CD4-positive, CD25-positive, alpha-beta regulatory T cell (primary cell): ENCODE data around the gene REEP1. TPM values are rescaled to one million over a fixed set of nuclear protein-coding genes. Genes with fewer than 3 reads are reported as not detected.

ENCODE experiments used
- ATAC-seq, 2 donors: fragments of 150-1000 bp; cut with Tn5 transposase; one replicate each; pipeline ENCODE4 v1.10.0; 2021; ENCODE audit warnings: low read depth in 2 of 2, moderate number of reproducible peaks in 2 of 2, moderate library complexity in 1 of 2
- DNase-seq, 3 donors: peaks; one replicate each; pipeline versions ENCODE4 v3.0.0 to v3.0.0-alpha.2; 2012 to 2022; ENCODE audit warnings: mixed read lengths in 1 of 3
- H3K27ac ChIP-seq: one replicate; pipeline ENCODE4 v1.7.0; 2013; ENCODE audit warnings: mild to moderate bottlenecking, low read length; ENCODE audit not compliant: insufficient read depth, poor library complexity, severe bottlenecking
- H3K27me3 ChIP-seq: one replicate; pipeline ENCODE4 v1.7.0; 2013; ENCODE audit warnings: low read length; ENCODE audit not compliant: control insufficient read depth, insufficient read depth
- H3K36me3 ChIP-seq: one replicate; pipeline ENCODE4 v1.7.0; 2013; ENCODE audit warnings: mild to moderate bottlenecking, low read length, moderate library complexity; ENCODE audit not compliant: control insufficient read depth, insufficient read depth
- H3K4me1 ChIP-seq: 2 replicates; pipeline ENCODE4 v1.7.0; 2013; ENCODE audit warnings: mild to moderate bottlenecking, low read length; ENCODE audit not compliant: insufficient read depth, control insufficient read depth, poor library complexity, severe bottlenecking
- H3K4me3 ChIP-seq: one replicate; pipeline ENCODE4 v1.7.0; 2013; ENCODE audit warnings: low read depth, mild to moderate bottlenecking, low read length, moderate library complexity
- H3K9me3 ChIP-seq, 2 experiments: 1 replicate in 1 of 2; 2 replicates in 1 of 2; pipeline ENCODE4 v1.7.0; 2013; ENCODE audit warnings: low read length in 2 of 2, mild to moderate bottlenecking in 1 of 2, moderate library complexity in 1 of 2; ENCODE audit not compliant: control insufficient read depth in 2 of 2
- H3K27ac Mint-ChIP-seq, 3 donors: one replicate each; pipeline ENCODE4 v1.8.0; 2020 to 2022; ENCODE audit warnings: mild to moderate bottlenecking in 3 of 3, mixed read lengths in 3 of 3, moderate library complexity in 2 of 3
- H3K27me3 Mint-ChIP-seq: one replicate; pipeline ENCODE4 v1.8.0; 2022; ENCODE audit warnings: mild to moderate bottlenecking, mixed read lengths
- H3K36me3 Mint-ChIP-seq: one replicate; pipeline ENCODE4 v1.8.0; 2020; ENCODE audit warnings: mixed read lengths
- H3K4me1 Mint-ChIP-seq, 4 donors: one replicate each; pipeline ENCODE4 v1.8.0; 2020 to 2022; ENCODE audit warnings: mixed read lengths in 4 of 4, mild to moderate bottlenecking in 1 of 4
- H3K4me3 Mint-ChIP-seq, 4 donors: one replicate each; pipeline ENCODE4 v1.8.0; 2020 to 2022; ENCODE audit warnings: mild to moderate bottlenecking in 4 of 4, mixed read lengths in 4 of 4, moderate library complexity in 3 of 4
- H3K9me3 Mint-ChIP-seq, 7 donors: one replicate each; pipeline ENCODE4 v1.8.0; 2020 to 2022; ENCODE audit warnings: mixed read lengths in 7 of 7, mild to moderate bottlenecking in 3 of 7, moderate library complexity in 2 of 7
- polyA plus RNA-seq, 4 donors: library from polyadenylated mRNA; unstranded; fragments of 300-500 nt; fragmentation: Illumina TruSeq; gene quantifications; one replicate each; pipeline ENCODE4 v1.2.3, GENCODE V29; 2021
- total RNA-seq: library from RNA; stranded (reverse); gene quantifications from one replicate; pipeline ENCODE4 v1.2.3, GENCODE V29; 2022

Gene REEP1
- total and polyA plus RNA-seq, 5 donors from 2014 or later = not detected

DNA sequence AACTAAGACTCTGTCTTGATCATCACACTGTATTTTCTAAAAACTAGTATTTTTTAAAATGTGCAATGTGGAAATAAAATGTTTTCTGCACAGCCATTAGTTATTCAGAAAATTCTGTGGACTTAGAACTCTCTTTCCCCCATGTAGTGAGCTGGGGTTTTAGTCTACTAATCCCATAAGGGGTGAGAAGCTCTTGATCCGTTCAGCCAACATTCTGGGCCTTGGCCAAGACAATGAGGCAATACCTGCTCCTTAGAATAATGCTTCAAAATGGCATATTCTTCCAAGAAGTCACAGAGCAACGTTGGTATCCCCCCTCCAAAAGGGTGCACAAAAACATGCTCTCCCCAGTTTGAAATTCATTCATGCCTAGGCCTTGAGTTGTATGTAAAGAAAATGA, 4.0 kb downstream of the REEP1 start:
- Histone ChIP-seq H3K4me1 (peaks cover 16% of the 10 kb centered on the region), H3K4me3 (no peak overlapping the region), H3K27me3 (peaks cover 13% of the 10 kb centered on the region), H3K27ac (no peak overlapping the region), H3K9me3 (no peaks in the 10 kb centered on the region), H3K36me3 (no peaks in the 10 kb centered on the region)
- DNase-seq (no peak), ATAC-seq (no peak)
- no peaks in the 10 kb centered on the region for H3K36me3 Mint-ChIP-seq
- H3K27ac Mint-ChIP-seq = no peak overlapping the region
- peaks cover 58% of the 10 kb centered on the region for H3K27me3 Mint-ChIP-seq
- H3K4me1 Mint-ChIP-seq = peaks cover 0 to 16% (median 5%) of the 10 kb centered on the region in 4 donors
- peaks cover 0 to 6% (median 0%) of the 10 kb centered on the region in 7 donors for H3K9me3 Mint-ChIP-seq
- no peak overlapping the region for H3K4me3 Mint-ChIP-seq

DNA sequence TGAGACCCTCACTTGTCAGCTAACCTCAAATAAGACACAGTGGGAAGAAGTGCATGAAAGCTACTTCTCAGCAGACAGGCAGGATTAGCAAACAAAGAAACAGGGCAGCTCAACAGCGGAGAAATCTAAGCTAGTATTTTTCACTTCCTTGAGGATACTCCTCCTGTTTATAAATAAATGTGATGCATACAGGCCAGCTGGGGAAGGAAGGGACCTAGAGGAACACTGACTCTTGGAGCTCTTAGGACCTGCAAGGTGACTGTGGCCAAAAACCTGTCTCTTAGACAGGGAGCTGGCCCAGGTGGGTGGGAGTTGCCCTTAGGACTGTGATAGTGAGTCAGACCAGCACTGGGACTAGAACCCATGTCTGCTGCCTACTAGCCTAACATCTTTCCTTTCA, 4.8 kb downstream of the REEP1 start:
- Histone ChIP-seq H3K4me3 (no peak overlapping the region), H3K9me3 (no peaks in the 10 kb centered on the region), H3K27ac (no peak overlapping the region), H3K4me1 (peaks cover 9% of the 10 kb centered on the region), H3K27me3 (peaks cover 8% of the 10 kb centered on the region), H3K36me3 (no peaks in the 10 kb centered on the region)
- Mint-ChIP-seq H3K27ac (no peak overlapping the region), H3K9me3 (peaks cover 0 to 6% (median 0%) of the 10 kb centered on the region in 7 donors), H3K27me3 (peaks cover 51% of the 10 kb centered on the region), H3K36me3 (no peaks in the 10 kb centered on the region), H3K4me1 (peaks cover 0 to 11% (median 2%) of the 10 kb centered on the region in 4 donors), H3K4me3 (no peak overlapping the region)
- DNase-seq (no peak), ATAC-seq (no peak)

DNA sequence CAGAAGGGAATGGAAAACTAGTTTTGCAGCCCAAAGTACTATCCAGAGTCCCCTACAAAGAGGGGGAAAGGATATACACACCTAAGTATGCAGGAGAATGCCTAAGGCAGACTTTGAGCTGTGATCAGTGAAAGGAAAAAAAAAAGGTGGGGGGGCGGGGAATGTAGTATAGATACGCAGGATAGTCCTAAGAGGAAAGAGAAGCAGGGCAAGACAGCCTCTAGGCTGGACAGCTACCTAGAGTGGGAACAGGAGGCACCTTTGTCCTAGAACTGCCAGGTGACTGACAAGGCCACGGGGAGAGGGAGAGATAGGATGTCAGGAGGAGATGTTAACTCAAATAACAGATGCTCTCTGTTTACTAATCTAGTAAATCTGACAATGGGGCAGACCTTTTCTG, 6.0 kb downstream of the REEP1 start:
- ATAC-seq (no peak), DNase-seq (no peak)
- peaks cover 0 to 5% (median 0%) of the 10 kb centered on the region in 4 donors for H3K4me1 Mint-ChIP-seq
- H3K27ac Mint-ChIP-seq = no peak overlapping the region
- Histone ChIP-seq H3K4me1 (no peaks in the 10 kb centered on the region), H3K4me3 (no peak overlapping the region), H3K9me3 (no peaks in the 10 kb centered on the region), H3K27ac (no peak overlapping the region), H3K36me3 (no peaks in the 10 kb centered on the region), H3K27me3 (peaks cover 8% of the 10 kb centered on the region)
- no peak overlapping the region for H3K4me3 Mint-ChIP-seq
- no peaks in the 10 kb centered on the region for H3K36me3 Mint-ChIP-seq
- peaks cover 53% of the 10 kb centered on the region for H3K27me3 Mint-ChIP-seq
- H3K9me3 Mint-ChIP-seq = peaks cover 0 to 9% (median 0%) of the 10 kb centered on the region in 7 donors

DNA sequence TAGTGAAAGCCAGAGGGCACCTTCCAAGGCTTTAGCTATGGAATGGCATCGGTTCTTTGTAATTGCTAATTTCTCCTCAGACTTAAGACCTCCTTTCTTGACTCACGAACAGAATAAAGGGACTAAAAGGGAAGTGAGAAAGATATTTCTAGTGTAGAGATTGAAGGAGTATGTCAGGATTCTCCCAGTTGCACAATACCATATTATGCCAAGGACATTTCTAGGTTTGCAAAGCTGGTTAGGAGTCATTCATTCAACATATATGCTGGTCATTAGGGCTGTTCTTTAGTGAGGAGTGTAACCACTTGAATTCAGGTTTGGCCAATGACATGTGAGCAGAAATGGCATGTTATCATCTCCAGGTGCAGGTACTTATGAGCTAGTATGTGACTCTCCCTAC, 7.4 kb downstream of the REEP1 start:
- ATAC-seq = no peak
- no peak overlapping the region for H3K4me3 Mint-ChIP-seq
- H3K27me3 Mint-ChIP-seq = peaks cover 39% of the 10 kb centered on the region
- Histone ChIP-seq H3K9me3 (no peaks in the 10 kb centered on the region), H3K27me3 (peaks cover 6% of the 10 kb centered on the region), H3K27ac (no peak overlapping the region), H3K36me3 (no peaks in the 10 kb centered on the region), H3K4me1 (no peaks in the 10 kb centered on the region), H3K4me3 (no peak overlapping the region)
- peaks cover 0 to 4% (median 0%) of the 10 kb centered on the region in 7 donors for H3K9me3 Mint-ChIP-seq
- no peak for DNase-seq
- no peak overlapping the region for H3K27ac Mint-ChIP-seq
- no peaks in the 10 kb centered on the region for H3K4me1 Mint-ChIP-seq
- no peaks in the 10 kb centered on the region for H3K36me3 Mint-ChIP-seq

DNA sequence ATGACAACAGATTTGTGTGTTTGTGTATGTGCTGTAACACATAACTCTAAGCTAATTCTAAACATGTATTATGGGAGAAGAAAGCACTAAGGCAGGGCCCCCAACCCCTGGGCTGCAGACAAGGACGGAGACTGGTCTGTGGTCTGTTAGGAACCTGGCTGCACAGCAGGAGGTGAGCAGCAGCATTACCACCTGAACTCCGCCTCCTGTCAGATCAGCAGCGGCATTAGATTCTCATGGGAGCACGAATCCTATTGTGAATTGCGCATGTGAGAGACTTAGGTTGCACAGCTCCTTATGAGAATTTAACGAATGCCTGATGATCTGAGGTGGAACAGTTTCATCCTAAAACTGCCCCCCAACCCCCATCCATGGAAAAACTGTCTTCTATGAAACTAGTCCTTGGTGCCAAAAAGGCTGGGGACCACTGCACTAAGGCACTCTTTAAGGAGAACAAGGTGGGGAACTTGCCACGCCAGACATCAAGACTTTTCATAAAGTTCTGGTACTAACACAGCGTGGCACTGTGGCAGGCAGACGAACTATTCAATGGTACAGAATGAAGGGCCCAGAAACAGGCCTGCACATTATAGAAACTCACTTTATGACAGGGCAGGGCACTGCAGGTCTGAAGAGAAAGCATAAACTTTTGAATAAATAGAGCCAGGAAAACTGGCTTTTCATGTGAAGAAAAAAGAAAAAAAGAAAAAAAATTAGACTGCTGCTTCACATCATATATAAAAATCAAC, 14.0 kb downstream of the REEP1 start:
- Mint-ChIP-seq H3K9me3 (peaks cover 0 to 4% (median 0%) of the 10 kb centered on the region in 7 donors), H3K27ac (no peak overlapping the region), H3K36me3 (no peaks in the 10 kb centered on the region), H3K27me3 (peaks cover 35% of the 10 kb centered on the region), H3K4me3 (no peak overlapping the region), H3K4me1 (peaks cover 0 to 9% (median 5%) of the 10 kb centered on the region in 4 donors)
- Histone ChIP-seq H3K9me3 (no peaks in the 10 kb centered on the region), H3K4me3 (no peak overlapping the region), H3K4me1 (no peaks in the 10 kb centered on the region), H3K36me3 (no peaks in the 10 kb centered on the region), H3K27ac (no peak overlapping the region), H3K27me3 (peaks cover 2% of the 10 kb centered on the region)
- DNase-seq = no peak
- ATAC-seq = no peak

DNA sequence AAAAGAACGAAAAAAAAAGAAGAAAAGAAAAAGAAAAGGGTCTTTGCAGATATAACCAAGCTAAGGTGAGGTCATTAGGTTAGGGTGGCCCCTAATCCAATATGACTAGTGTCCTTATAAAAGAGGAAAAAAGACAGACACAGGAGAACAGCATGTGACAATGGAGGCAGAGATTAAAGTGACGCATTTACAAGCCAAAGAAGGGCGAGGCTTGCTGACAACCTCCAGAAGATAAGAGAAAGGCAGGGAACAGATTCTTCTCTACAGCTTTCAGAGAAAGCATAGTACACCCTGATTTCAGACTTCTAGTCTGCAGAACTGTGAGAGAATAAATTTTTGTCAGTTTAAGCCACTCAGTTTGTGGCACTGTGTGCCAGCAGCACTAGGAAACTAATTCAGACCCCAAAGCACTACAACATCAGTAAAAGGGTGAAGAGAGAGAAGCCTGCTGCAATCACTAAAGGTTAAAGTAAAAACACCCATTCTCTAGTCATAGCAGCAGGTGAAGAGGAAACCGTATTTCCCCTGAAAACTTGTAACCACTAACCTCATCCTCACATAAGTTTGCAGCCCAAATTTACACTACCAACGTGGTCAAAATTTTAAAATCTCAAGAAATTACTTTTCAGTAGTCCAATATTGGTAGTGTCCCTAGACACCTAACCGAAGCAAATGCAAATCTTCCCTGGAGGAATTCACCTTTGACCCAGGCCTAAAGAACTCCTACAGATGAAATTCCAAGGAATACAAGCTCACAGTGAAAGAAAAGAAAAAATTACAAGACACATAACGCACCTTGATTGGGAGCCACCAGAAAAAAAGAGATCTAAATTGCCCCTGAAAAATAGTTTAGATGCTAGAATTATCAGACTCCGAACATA, 17.5 kb downstream of the REEP1 start:
- ATAC-seq (peak in 1 of 2 donors; percentile 28), DNase-seq (peak in 1 of 3 donors; percentile 42)
- peaks cover 0 to 9% (median 5%) of the 10 kb centered on the region in 4 donors for H3K4me1 Mint-ChIP-seq
- no peak overlapping the region for H3K4me3 ChIP-seq
- peaks cover 38% of the 10 kb centered on the region for H3K27me3 Mint-ChIP-seq
- no peaks in the 10 kb centered on the region for H3K4me1 ChIP-seq
- no peaks in the 10 kb centered on the region for H3K36me3 Mint-ChIP-seq
- no peaks in the 10 kb centered on the region for H3K9me3 Mint-ChIP-seq
- peaks cover 2% of the 10 kb centered on the region for H3K27me3 ChIP-seq
- H3K9me3 ChIP-seq = no peaks in the 10 kb centered on the region
- H3K36me3 ChIP-seq = no peaks in the 10 kb centered on the region
- H3K27ac Mint-ChIP-seq = peak overlapping the region in 1 of 3 donors; percentile 7
- no peak overlapping the region for H3K4me3 Mint-ChIP-seq
- no peak overlapping the region for H3K27ac ChIP-seq

DNA sequence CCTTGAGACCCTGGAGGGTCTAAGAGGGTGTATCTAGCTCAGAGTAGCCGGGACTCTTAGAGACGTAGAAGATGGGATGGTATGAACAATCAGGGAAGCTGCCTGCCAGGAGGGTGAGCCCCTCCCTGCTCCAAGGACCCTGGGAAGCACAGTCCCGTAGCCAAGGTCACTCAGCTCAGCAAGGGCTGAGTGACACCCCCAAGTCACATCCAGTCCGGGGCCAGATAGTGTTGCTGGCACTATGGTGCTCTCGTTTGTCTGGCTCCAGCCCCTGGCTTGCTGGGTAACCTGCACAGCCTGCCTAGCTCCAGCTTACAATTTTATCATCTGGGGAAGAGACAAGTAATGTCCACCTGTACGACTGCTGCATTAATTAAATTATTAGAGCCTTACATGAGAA, 22.3 kb downstream of the REEP1 start:
- no peaks in the 10 kb centered on the region for H3K9me3 ChIP-seq
- Mint-ChIP-seq H3K4me1 (peaks cover 0 to 6% (median 3%) of the 10 kb centered on the region in 4 donors), H3K4me3 (no peak overlapping the region), H3K27ac (no peak overlapping the region), H3K27me3 (peaks cover 25% of the 10 kb centered on the region), H3K9me3 (peaks cover 0 to 2% (median 0%) of the 10 kb centered on the region in 7 donors), H3K36me3 (no peaks in the 10 kb centered on the region)
- H3K4me1 ChIP-seq = no peaks in the 10 kb centered on the region
- ATAC-seq (no peak), DNase-seq (no peak)
- H3K36me3 ChIP-seq = no peaks in the 10 kb centered on the region
- H3K4me3 ChIP-seq = no peak overlapping the region
- H3K27me3 ChIP-seq = no peaks in the 10 kb centered on the region
- no peak overlapping the region for H3K27ac ChIP-seq
